Measurements from ENCODE around the gene DSCAM. TPM values are rescaled to one million over a fixed set of nuclear protein-coding genes. Genes with fewer than 3 reads are reported as not detected.
"Not testable (repeated sequence)": the region's sequence is repeated elsewhere in the genome, so short reads cannot be mapped to it uniquely, and the experiment has no call there.

DSCAM gene
- total RNA-seq, 1 experiment from 2014 or later: not detected

- DNase-seq (ENCODE audit: low read depth): no peak
Observed at GRCh38 chr21:40315626-40316025, 531.3 kb downstream of the DSCAM start.

- no peak for DNase-seq (ENCODE audit: low read depth)
Observed at GRCh38 chr21:40313260-40313659, 533.7 kb downstream of the DSCAM start.

- no peak for DNase-seq (ENCODE audit: low read depth)
Observed at GRCh38 chr21:40300300-40300699, 546.7 kb downstream of the DSCAM start.

- no peak for DNase-seq (ENCODE audit: low read depth)
Observed at GRCh38 chr21:40299451-40299850, 547.5 kb downstream of the DSCAM start.

- DNase-seq (ENCODE audit: low read depth): no peak
Observed at GRCh38 chr21:40294345-40294744, 552.6 kb downstream of the DSCAM start.

- DNase-seq (ENCODE audit: low read depth): no peak
Observed at GRCh38 chr21:40291560-40291959, 555.4 kb downstream of the DSCAM start.

- no peak for DNase-seq (ENCODE audit: low read depth)
Observed at GRCh38 chr21:40284409-40284808, 562.5 kb downstream of the DSCAM start.

- DNase-seq (ENCODE audit: low read depth): no peak
Observed at GRCh38 chr21:40282912-40283886, 563.8 kb downstream of the DSCAM start.

GRCh38 chr21:40278345-40278744, 568.6 kb downstream of the DSCAM start:
- DNase-seq (ENCODE audit: low read depth): no peak

GRCh38 chr21:40276001-40276400, 571.0 kb downstream of the DSCAM start:
- DNase-seq (ENCODE audit: low read depth): no peak

GRCh38 chr21:40272037-40272436, 574.9 kb downstream of the DSCAM start:
- no peak for DNase-seq (ENCODE audit: low read depth)

GRCh38 chr21:40271164-40271563, 575.8 kb downstream of the DSCAM start:
- DNase-seq (ENCODE audit: low read depth): no peak

- DNase-seq (ENCODE audit: low read depth): no peak
Observed at GRCh38 chr21:40270047-40270446, 576.9 kb downstream of the DSCAM start.

GRCh38 chr21:40269239-40269638, 577.7 kb downstream of the DSCAM start:
- DNase-seq (ENCODE audit: low read depth): no peak

GRCh38 chr21:40258456-40258855, 588.5 kb downstream of the DSCAM start:
- DNase-seq (ENCODE audit: low read depth): not testable (repeated sequence)

GRCh38 chr21:40257342-40257741, 589.6 kb downstream of the DSCAM start:
- no peak for DNase-seq (ENCODE audit: low read depth)

GRCh38 chr21:40255518-40256444, 591.2 kb downstream of the DSCAM start:
- DNase-seq (ENCODE audit: low read depth): no peak

GRCh38 chr21:40254540-40255465, 592.2 kb downstream of the DSCAM start:
- DNase-seq (ENCODE audit: low read depth): no peak

GRCh38 chr21:40253112-40253511, 593.8 kb downstream of the DSCAM start:
- DNase-seq (ENCODE audit: low read depth): no peak

- no peak for DNase-seq (ENCODE audit: low read depth)
Observed at GRCh38 chr21:40250514-40251294, 596.3 kb downstream of the DSCAM start.
